Measurements from ENCODE around the gene PAFAH2.

DNA sequence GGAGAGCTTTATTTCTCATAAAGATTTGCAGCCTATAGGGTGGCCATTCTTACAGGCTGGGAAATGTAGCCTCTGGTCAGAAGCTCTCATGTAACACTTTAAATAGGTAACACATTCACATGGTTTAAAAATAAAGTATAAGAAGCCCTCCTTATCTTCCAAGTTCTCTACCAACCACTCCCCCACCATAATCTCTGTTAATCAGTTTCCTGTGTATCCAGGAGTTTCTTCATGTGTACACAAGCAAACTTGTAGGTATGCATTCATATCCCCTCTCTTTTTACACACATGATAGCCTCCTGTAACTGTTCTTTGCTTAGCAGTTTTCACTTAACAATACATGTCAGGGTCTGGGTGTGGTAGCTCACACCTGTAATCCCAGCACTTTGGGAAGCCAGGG lies 86.7 kb downstream of the PAFAH2 start:
- TF ChIP-seq, protein P1, sequence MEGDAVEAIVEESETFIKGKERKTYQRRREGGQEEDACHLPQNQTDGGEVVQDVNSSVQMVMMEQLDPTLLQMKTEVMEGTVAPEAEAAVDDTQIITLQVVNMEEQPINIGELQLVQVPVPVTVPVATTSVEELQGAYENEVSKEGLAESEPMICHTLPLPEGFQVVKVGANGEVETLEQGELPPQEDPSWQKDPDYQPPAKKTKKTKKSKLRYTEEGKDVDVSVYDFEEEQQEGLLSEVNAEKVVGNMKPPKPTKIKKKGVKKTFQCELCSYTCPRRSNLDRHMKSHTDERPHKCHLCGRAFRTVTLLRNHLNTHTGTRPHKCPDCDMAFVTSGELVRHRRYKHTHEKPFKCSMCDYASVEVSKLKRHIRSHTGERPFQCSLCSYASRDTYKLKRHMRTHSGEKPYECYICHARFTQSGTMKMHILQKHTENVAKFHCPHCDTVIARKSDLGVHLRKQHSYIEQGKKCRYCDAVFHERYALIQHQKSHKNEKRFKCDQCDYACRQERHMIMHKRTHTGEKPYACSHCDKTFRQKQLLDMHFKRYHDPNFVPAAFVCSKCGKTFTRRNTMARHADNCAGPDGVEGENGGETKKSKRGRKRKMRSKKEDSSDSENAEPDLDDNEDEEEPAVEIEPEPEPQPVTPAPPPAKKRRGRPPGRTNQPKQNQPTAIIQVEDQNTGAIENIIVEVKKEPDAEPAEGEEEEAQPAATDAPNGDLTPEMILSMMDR (IDR thresholded peaks at IDR 0.05; ENCODE audit: insufficient read depth, low read length, poor library complexity, severe bottlenecking): no peak
- no peak for TF ChIP-seq EZH2phosphoT487 (conservative IDR thresholded peaks at IDR 0.05; ENCODE audit: low read length)
